Ishikawa (cell line): ENCODE results near the gene LMOD3.

ENCODE experiments used
- CEBPB ChIP-seq: IDR thresholded peaks from 2 replicates; pipeline ENCODE4 v1.6.1; 2012
- CREB1 ChIP-seq: IDR thresholded peaks from 2 replicates; pipeline ENCODE4 v1.6.1; 2012; ENCODE audit warnings: low read depth
- EGR1 ChIP-seq: IDR thresholded peaks from 2 replicates; pipeline ENCODE4 v1.6.1; 2012
- EP300 ChIP-seq: IDR thresholded peaks from 2 replicates; pipeline ENCODE4 v1.6.1; 2012; ENCODE audit warnings: borderline replicate concordance
- FOXM1 ChIP-seq: IDR thresholded peaks from 2 replicates; pipeline ENCODE4 v1.6.1; 2012; ENCODE audit warnings: low read depth, borderline replicate concordance
- NFIC ChIP-seq: IDR thresholded peaks from 2 replicates; pipeline ENCODE4 v1.6.1; 2012
- RAD21 ChIP-seq: IDR thresholded peaks from 2 replicates; pipeline ENCODE4 v1.6.1; 2012; ENCODE audit warnings: low read depth
- TAF1 ChIP-seq: IDR thresholded peaks from 2 replicates; pipeline ENCODE4 v1.6.1; 2012; ENCODE audit warnings: low read depth, mild to moderate bottlenecking
- TCF12 ChIP-seq: IDR thresholded peaks from 2 replicates; pipeline ENCODE4 v1.6.1; 2012; ENCODE audit warnings: low read depth
- TEAD4 ChIP-seq: IDR thresholded peaks from 2 replicates; pipeline ENCODE4 v1.6.1; 2012
- YY1 ChIP-seq: IDR thresholded peaks from 2 replicates; pipeline ENCODE4 v1.6.1; 2012; ENCODE audit warnings: low read depth
- ZBTB7A ChIP-seq: IDR thresholded peaks from 2 replicates; pipeline ENCODE4 v1.6.1; 2012; ENCODE audit warnings: low read depth
- TF ChIP-seq, protein P1 (sequence below): IDR thresholded peaks from 2 replicates; pipeline ENCODE4 v1.6.1; 2012; ENCODE audit warnings: low read depth, mild to moderate bottlenecking
- TF ChIP-seq, protein P2 (sequence below): IDR thresholded peaks from 2 replicates; pipeline ENCODE4 v1.6.1; 2012
- TF ChIP-seq, protein P3 (sequence below): IDR thresholded peaks from 2 replicates; pipeline ENCODE4 v1.6.1; 2012

Gene LMOD3

DNA sequence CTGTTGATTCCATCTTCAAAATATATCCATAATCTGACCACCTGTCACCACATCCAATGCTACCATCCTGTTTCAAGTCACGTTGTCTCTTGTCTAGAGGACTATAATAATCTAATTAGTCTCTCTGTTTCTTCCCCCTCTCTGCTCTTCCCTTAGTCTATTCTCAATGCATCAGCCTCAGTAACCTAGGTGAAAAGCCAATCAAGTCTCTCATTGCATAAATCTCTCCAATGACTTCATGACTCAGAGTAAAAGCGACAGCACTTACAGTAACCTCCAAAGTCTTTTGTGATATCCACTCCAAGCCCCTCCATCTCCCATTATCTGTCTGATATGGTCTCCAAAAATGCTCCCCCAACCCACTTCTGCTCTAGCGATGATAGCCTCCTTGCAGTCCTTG is 49.5 kb downstream of the LMOD3 start:
- TF ChIP-seq FOXM1: no peak
- no peak for TF ChIP-seq NFIC
- TF ChIP-seq EGR1: no peak
- TF ChIP-seq TEAD4: no peak
- no peak for TF ChIP-seq CEBPB
- TF ChIP-seq EP300: no peak
- no peak for TF ChIP-seq ZBTB7A
- TF ChIP-seq, protein P1, sequence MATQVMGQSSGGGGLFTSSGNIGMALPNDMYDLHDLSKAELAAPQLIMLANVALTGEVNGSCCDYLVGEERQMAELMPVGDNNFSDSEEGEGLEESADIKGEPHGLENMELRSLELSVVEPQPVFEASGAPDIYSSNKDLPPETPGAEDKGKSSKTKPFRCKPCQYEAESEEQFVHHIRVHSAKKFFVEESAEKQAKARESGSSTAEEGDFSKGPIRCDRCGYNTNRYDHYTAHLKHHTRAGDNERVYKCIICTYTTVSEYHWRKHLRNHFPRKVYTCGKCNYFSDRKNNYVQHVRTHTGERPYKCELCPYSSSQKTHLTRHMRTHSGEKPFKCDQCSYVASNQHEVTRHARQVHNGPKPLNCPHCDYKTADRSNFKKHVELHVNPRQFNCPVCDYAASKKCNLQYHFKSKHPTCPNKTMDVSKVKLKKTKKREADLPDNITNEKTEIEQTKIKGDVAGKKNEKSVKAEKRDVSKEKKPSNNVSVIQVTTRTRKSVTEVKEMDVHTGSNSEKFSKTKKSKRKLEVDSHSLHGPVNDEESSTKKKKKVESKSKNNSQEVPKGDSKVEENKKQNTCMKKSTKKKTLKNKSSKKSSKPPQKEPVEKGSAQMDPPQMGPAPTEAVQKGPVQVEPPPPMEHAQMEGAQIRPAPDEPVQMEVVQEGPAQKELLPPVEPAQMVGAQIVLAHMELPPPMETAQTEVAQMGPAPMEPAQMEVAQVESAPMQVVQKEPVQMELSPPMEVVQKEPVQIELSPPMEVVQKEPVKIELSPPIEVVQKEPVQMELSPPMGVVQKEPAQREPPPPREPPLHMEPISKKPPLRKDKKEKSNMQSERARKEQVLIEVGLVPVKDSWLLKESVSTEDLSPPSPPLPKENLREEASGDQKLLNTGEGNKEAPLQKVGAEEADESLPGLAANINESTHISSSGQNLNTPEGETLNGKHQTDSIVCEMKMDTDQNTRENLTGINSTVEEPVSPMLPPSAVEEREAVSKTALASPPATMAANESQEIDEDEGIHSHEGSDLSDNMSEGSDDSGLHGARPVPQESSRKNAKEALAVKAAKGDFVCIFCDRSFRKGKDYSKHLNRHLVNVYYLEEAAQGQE: no peak
- no peak for TF ChIP-seq YY1
- TF ChIP-seq, protein P2, sequence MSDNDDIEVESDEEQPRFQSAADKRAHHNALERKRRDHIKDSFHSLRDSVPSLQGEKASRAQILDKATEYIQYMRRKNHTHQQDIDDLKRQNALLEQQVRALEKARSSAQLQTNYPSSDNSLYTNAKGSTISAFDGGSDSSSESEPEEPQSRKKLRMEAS: no peak
- TF ChIP-seq, protein P3, sequence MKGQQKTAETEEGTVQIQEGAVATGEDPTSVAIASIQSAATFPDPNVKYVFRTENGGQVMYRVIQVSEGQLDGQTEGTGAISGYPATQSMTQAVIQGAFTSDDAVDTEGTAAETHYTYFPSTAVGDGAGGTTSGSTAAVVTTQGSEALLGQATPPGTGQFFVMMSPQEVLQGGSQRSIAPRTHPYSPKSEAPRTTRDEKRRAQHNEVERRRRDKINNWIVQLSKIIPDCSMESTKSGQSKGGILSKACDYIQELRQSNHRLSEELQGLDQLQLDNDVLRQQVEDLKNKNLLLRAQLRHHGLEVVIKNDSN: no peak
- no peak for TF ChIP-seq TAF1
- no peak for TF ChIP-seq RAD21

DNA sequence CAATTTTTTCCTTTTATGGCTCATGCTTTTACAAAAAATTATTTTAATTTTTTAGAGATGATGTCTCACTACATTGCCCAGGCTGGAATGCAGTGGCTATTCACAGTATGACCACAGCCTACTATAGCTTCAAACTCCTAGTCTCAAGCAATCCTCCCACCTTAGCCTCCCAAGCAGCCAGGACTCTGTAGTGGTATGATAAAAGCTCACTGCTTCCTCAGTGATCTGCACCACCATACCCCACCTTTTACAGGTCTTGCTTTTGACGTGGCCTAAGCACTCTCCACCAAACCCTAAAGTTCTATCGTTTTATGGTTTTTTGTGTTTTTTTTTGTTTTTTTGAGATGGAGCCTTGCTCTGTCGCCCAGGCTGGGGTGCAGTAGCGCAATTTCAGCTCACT is 56.3 kb downstream of the LMOD3 start:
- TF ChIP-seq ZBTB7A: no peak
- TF ChIP-seq YY1: no peak
- TF ChIP-seq, protein P2: no peak
- TF ChIP-seq EP300: no peak
- TF ChIP-seq TAF1: no peak
- TF ChIP-seq, protein P1: no peak
- TF ChIP-seq FOXM1: no peak

DNA sequence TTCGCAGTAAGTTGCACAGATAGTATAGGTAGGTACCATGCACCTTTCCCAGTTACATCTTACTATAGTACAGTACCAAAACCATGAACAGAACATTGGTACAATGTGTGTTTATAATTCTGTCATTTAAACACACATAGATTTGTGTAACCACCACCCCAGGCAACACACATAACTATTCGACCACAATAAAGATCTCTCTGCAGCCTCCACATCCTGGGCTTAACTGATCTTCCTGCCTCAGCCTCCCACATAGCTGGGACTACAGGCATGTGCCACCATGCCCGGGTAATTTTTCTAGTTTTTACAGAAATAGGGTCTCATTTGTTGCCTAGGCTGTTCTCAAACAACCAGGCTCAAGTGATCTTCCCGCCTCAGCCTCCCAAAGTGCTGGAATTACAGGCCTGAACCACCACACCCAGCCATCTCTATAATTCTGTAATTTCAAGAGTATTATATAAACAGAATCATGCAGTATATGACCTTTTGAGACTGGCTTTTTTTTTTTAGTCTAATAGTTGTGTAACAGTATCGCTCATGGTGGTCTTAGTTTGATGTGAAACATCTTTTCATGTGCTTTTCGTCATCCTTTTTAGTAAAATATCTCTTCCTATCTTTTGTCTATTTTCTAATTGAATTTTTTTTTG is 57.0 kb downstream of the LMOD3 start:
- TF ChIP-seq EP300 (no peak), YY1 (no peak), CEBPB (no peak), RAD21 (no peak), ZBTB7A (no peak), FOXM1 (no peak), NFIC (no peak), CREB1 (no peak), TCF12 (no peak), EGR1 (no peak), TEAD4 (no peak), TAF1 (no peak)
- TF ChIP-seq, protein P1: no peak
- TF ChIP-seq, protein P3: no peak
- TF ChIP-seq, protein P2: no peak

DNA sequence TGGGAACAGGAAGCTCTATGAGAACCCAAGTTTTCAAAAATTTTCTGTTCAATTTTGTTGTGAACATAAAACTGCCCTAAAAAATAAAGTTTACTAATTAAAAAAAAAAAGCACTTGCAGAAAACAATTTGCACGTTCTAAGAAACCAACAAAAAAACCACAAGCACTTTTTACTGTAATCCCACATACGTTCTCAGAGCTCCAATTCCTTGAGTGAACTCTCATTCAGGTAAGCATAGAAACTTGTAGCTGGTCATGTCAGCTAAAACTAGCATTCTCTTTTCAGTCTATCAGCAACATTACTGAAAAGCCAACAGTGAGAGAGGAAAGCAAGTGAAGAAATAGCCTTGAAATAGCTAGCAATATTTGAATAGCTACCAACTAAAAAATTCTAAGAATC is 58.8 kb downstream of the LMOD3 start:
- TF ChIP-seq CEBPB (no peak), TAF1 (no peak), YY1 (no peak), CREB1 (no peak), FOXM1 (no peak), RAD21 (no peak), EP300 (no peak), ZBTB7A (no peak), TCF12 (no peak), NFIC (no peak), TEAD4 (no peak), EGR1 (no peak)
- TF ChIP-seq, protein P2: no peak
- TF ChIP-seq, protein P1: no peak
- TF ChIP-seq, protein P3: no peak
